ENCODE data around the gene WDR89.
"Not testable (repeated sequence)": the region's sequence is repeated elsewhere in the genome, so short reads cannot be mapped to it uniquely, and the experiment has no call there.

The WDR89 gene

GRCh38 chr14:63624203-63624602 lies 17.5 kb downstream of the WDR89 start:
- Histone ChIP-seq H3K18ac (ENCODE audit: low read length) (no peak overlapping the region), H3K4me1 (ENCODE audit: control insufficient read depth in 2 of 2, insufficient read depth in 1 of 2, low read depth in 1 of 2, low read length in 2 of 2) (no peaks in the 10 kb centered on the region), H3K27ac (replicated peaks; ENCODE audit: low read length) (no peak overlapping the region), H2AFZ (ENCODE audit: low read length) (no peak overlapping the region), H2BK15ac (ENCODE audit: low read length) (no peak overlapping the region), H2BK12ac (ENCODE audit: low read length) (no peak overlapping the region), H4K91ac (ENCODE audit: low read depth, low read length, poor library complexity) (no peak overlapping the region), H2BK120ac (ENCODE audit: low read depth, low read length) (no peak overlapping the region), H3K4me3 (ENCODE audit: low read length in 2 of 2) (no peak overlapping the region), H3K79me1 (ENCODE audit: low read depth, low read length) (peaks cover 3% of the 10 kb centered on the region), H3K27me3 (ENCODE audit: control insufficient read depth in 3 of 3, insufficient read depth in 3 of 3, low read depth in 1 of 3, low read length in 3 of 3) (no peaks in the 10 kb centered on the region), H3K9ac (ENCODE audit: low read depth, low read length, poor library complexity) (no peak overlapping the region), H2BK5ac (ENCODE audit: low read length) (no peak overlapping the region), H3K9me3 (replicated peaks in 1 of 2; ENCODE audit: control insufficient read depth in 2 of 2, insufficient read depth in 1 of 2, low read depth in 1 of 2, low read length in 2 of 2) (no peaks in the 10 kb centered on the region), H3K4me2 (ENCODE audit: insufficient read depth, low read length, poor library complexity, severe bottlenecking) (no peak overlapping the region), H3K23ac (ENCODE audit: low read depth, low read length, poor library complexity) (no peak overlapping the region), H2AK5ac (ENCODE audit: low read depth, low read length) (no peak overlapping the region), H4K8ac (ENCODE audit: low read depth, low read length) (no peak overlapping the region), H3K4ac (ENCODE audit: low read length) (no peak overlapping the region), H3K36me3 (replicated peaks in 1 of 2; ENCODE audit: control insufficient read depth in 2 of 2, insufficient read depth in 2 of 2, low read length in 2 of 2) (peaks cover 4 to 63% of the 10 kb centered on the region in 2 donors), H3K14ac (ENCODE audit: low read length) (no peak overlapping the region)
- DNase-seq (ENCODE audit: low spot score), result no peak
- WGBS, 2 donors (ENCODE audit: extremely low coverage in 2 of 2, insufficient read length in 2 of 2, insufficient replicate concordance in 1 of 2), result no CpG with 5 or more reads among the region's 4 CpGs

- H3K79me1 ChIP-seq (ENCODE audit: low read depth, low read length); DNase-seq (ENCODE audit: low spot score); H2BK15ac ChIP-seq (ENCODE audit: low read length); H2BK5ac ChIP-seq (ENCODE audit: low read length); H4K91ac ChIP-seq (ENCODE audit: low read depth, low read length, poor library complexity); H3K27me3 ChIP-seq (ENCODE audit: control insufficient read depth in 3 of 3, insufficient read depth in 3 of 3, low read depth in 1 of 3, low read length in 3 of 3); H4K8ac ChIP-seq (ENCODE audit: low read depth, low read length); H3K4me3 ChIP-seq (ENCODE audit: low read length in 2 of 2); H3K4ac ChIP-seq (ENCODE audit: low read length); H3K27ac ChIP-seq (replicated peaks; ENCODE audit: low read length); H3K23ac ChIP-seq (ENCODE audit: low read depth, low read length, poor library complexity); H3K4me1 ChIP-seq (ENCODE audit: control insufficient read depth in 2 of 2, insufficient read depth in 1 of 2, low read depth in 1 of 2, low read length in 2 of 2); H3K9me3 ChIP-seq (replicated peaks in 1 of 2; ENCODE audit: control insufficient read depth in 2 of 2, insufficient read depth in 1 of 2, low read depth in 1 of 2, low read length in 2 of 2); H3K14ac ChIP-seq (ENCODE audit: low read length); H2BK120ac ChIP-seq (ENCODE audit: low read depth, low read length); H3K18ac ChIP-seq (ENCODE audit: low read length); H3K4me2 ChIP-seq (ENCODE audit: insufficient read depth, low read length, poor library complexity, severe bottlenecking); H2BK12ac ChIP-seq (ENCODE audit: low read length); H3K9ac ChIP-seq (ENCODE audit: low read depth, low read length, poor library complexity); H2AK5ac ChIP-seq (ENCODE audit: low read depth, low read length); H2AFZ ChIP-seq (ENCODE audit: low read length): not testable (repeated sequence)
- peaks cover 4 to 63% of the 10 kb centered on the region in 2 donors for H3K36me3 ChIP-seq (replicated peaks in 1 of 2; ENCODE audit: control insufficient read depth in 2 of 2, insufficient read depth in 2 of 2, low read length in 2 of 2)
- no CpG with 5 or more reads among the region's 7 CpGs for WGBS, 2 donors (ENCODE audit: extremely low coverage in 2 of 2, insufficient read length in 2 of 2, insufficient replicate concordance in 1 of 2)
Measured at GRCh38 chr14:63621975-63622374, 19.7 kb downstream of the WDR89 start.

GRCh38 chr14:63616015-63616414 lies 25.7 kb downstream of the WDR89 start:
- Histone ChIP-seq H2AFZ (ENCODE audit: low read length) (no peak overlapping the region), H3K23ac (ENCODE audit: low read depth, low read length, poor library complexity) (no peak overlapping the region), H2BK15ac (ENCODE audit: low read length) (no peak overlapping the region), H3K36me3 (replicated peaks in 1 of 2; ENCODE audit: control insufficient read depth in 2 of 2, insufficient read depth in 2 of 2, low read length in 2 of 2) (peaks cover 3 to 50% of the 10 kb centered on the region in 2 donors), H3K4me1 (ENCODE audit: control insufficient read depth in 2 of 2, insufficient read depth in 1 of 2, low read depth in 1 of 2, low read length in 2 of 2) (peaks cover 0 to 1% of the 10 kb centered on the region in 2 donors), H2AK5ac (ENCODE audit: low read depth, low read length) (no peak overlapping the region), H3K27ac (replicated peaks; ENCODE audit: low read length) (no peak overlapping the region), H3K79me1 (ENCODE audit: low read depth, low read length) (no peaks in the 10 kb centered on the region), H3K4me2 (ENCODE audit: insufficient read depth, low read length, poor library complexity, severe bottlenecking) (no peak overlapping the region), H4K91ac (ENCODE audit: low read depth, low read length, poor library complexity) (no peak overlapping the region), H2BK120ac (ENCODE audit: low read depth, low read length) (no peak overlapping the region), H3K14ac (ENCODE audit: low read length) (no peak overlapping the region), H3K9me3 (replicated peaks in 1 of 2; ENCODE audit: control insufficient read depth in 2 of 2, insufficient read depth in 1 of 2, low read depth in 1 of 2, low read length in 2 of 2) (peaks cover 0 to 5% of the 10 kb centered on the region in 2 donors), H3K4ac (ENCODE audit: low read length) (no peak overlapping the region), H3K18ac (ENCODE audit: low read length) (no peak overlapping the region), H3K9ac (ENCODE audit: low read depth, low read length, poor library complexity) (no peak overlapping the region), H3K27me3 (ENCODE audit: control insufficient read depth in 3 of 3, insufficient read depth in 3 of 3, low read depth in 1 of 3, low read length in 3 of 3) (no peaks in the 10 kb centered on the region), H3K4me3 (ENCODE audit: low read length in 2 of 2) (no peak overlapping the region), H2BK5ac (ENCODE audit: low read length) (no peak overlapping the region), H2BK12ac (ENCODE audit: low read length) (no peak overlapping the region), H4K8ac (ENCODE audit: low read depth, low read length) (no peak overlapping the region)
- WGBS, 2 donors (ENCODE audit: extremely low coverage in 2 of 2, insufficient read length in 2 of 2, insufficient replicate concordance in 1 of 2), result no CpG with 5 or more reads among the region's 5 CpGs
- no peak for DNase-seq (ENCODE audit: low spot score)

GRCh38 chr14:63614679-63615363 lies 26.9 kb downstream of the WDR89 start:
- Histone ChIP-seq H3K9ac (ENCODE audit: low read depth, low read length, poor library complexity) (no peak overlapping the region), H3K4me3 (ENCODE audit: low read length in 2 of 2) (no peak overlapping the region), H4K8ac (ENCODE audit: low read depth, low read length) (no peak overlapping the region), H3K27me3 (ENCODE audit: control insufficient read depth in 3 of 3, insufficient read depth in 3 of 3, low read depth in 1 of 3, low read length in 3 of 3) (no peaks in the 10 kb centered on the region), H3K36me3 (replicated peaks in 1 of 2; ENCODE audit: control insufficient read depth in 2 of 2, insufficient read depth in 2 of 2, low read length in 2 of 2) (peaks cover 3 to 41% of the 10 kb centered on the region in 2 donors), H2AFZ (ENCODE audit: low read length) (no peak overlapping the region), H4K91ac (ENCODE audit: low read depth, low read length, poor library complexity) (no peak overlapping the region), H2BK120ac (ENCODE audit: low read depth, low read length) (no peak overlapping the region), H2BK15ac (ENCODE audit: low read length) (no peak overlapping the region), H2BK12ac (ENCODE audit: low read length) (no peak overlapping the region), H3K14ac (ENCODE audit: low read length) (no peak overlapping the region), H3K4ac (ENCODE audit: low read length) (no peak overlapping the region), H2AK5ac (ENCODE audit: low read depth, low read length) (no peak overlapping the region), H3K18ac (ENCODE audit: low read length) (no peak overlapping the region), H3K9me3 (replicated peaks in 1 of 2; ENCODE audit: control insufficient read depth in 2 of 2, insufficient read depth in 1 of 2, low read depth in 1 of 2, low read length in 2 of 2) (peaks cover 0 to 5% of the 10 kb centered on the region in 2 donors), H3K4me2 (ENCODE audit: insufficient read depth, low read length, poor library complexity, severe bottlenecking) (no peak overlapping the region), H3K79me1 (ENCODE audit: low read depth, low read length) (no peaks in the 10 kb centered on the region), H3K23ac (ENCODE audit: low read depth, low read length, poor library complexity) (no peak overlapping the region), H3K27ac (replicated peaks; ENCODE audit: low read length) (no peak overlapping the region), H3K4me1 (ENCODE audit: control insufficient read depth in 2 of 2, insufficient read depth in 1 of 2, low read depth in 1 of 2, low read length in 2 of 2) (peaks cover 0 to 1% of the 10 kb centered on the region in 2 donors), H2BK5ac (ENCODE audit: low read length) (no peak overlapping the region)
- no CpG with 5 or more reads among the region's 4 CpGs for WGBS, 2 donors (ENCODE audit: extremely low coverage in 2 of 2, insufficient read length in 2 of 2, insufficient replicate concordance in 1 of 2)
- DNase-seq (ENCODE audit: low spot score), result no peak
